ENCODE measurements around the gene CEACAM8. TPM values are rescaled to one million over a fixed set of nuclear protein-coding genes. Genes with fewer than 3 reads are reported as not detected.

CEACAM8 gene
- total RNA-seq, 4 donors from 2014 or later, result 0.32 to 1.5 TPM; not detected in 2

DNA sequence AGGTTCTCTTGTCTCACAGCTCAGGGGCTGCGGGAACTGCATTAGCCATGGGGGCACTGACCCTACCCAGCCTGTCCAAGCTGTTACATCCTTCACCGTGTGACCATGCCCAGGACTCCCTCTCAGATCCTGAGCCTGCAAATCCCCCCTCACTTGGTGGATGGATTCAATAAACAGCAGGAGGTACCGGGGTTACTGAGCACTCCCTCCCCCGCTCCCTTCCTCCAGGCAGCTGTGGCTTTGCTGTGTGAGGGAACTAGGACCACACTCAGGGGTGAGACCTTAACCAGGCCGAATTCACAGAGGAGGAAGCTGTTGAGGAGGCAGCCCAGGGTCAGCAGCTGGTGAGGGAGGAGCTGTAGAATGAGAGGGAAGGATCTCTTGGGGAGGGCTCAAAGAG, 39.4 kb downstream of the CEACAM8 start:
- Histone ChIP-seq H3K9me3 (no peaks in the 10 kb centered on the region), H3K4me3 (no peak overlapping the region), H3K36me3 (no peaks in the 10 kb centered on the region), H3K27me3 (no peaks in the 10 kb centered on the region), H3K4me1 (peaks cover 0 to 3% (median 0%) of the 10 kb centered on the region in 4 donors), H3K27ac (no peak overlapping the region)
- no peak for DNase-seq
- WGBS, 2 donors (ENCODE audit: low coverage in 1 of 2), result 41% methylated on average over 4 of the region's 5 CpGs; no CpG with 5 or more reads in 1 of the 2 donors
- TF ChIP-seq POLR2A (IDR thresholded peaks at IDR 0.05) (no peak), EP300 (IDR thresholded peaks at IDR 0.05; ENCODE audit: low read depth) (no peak), POLR2AphosphoS5 (IDR thresholded peaks at IDR 0.05) (no peak)
- TF ChIP-seq, protein P1, sequence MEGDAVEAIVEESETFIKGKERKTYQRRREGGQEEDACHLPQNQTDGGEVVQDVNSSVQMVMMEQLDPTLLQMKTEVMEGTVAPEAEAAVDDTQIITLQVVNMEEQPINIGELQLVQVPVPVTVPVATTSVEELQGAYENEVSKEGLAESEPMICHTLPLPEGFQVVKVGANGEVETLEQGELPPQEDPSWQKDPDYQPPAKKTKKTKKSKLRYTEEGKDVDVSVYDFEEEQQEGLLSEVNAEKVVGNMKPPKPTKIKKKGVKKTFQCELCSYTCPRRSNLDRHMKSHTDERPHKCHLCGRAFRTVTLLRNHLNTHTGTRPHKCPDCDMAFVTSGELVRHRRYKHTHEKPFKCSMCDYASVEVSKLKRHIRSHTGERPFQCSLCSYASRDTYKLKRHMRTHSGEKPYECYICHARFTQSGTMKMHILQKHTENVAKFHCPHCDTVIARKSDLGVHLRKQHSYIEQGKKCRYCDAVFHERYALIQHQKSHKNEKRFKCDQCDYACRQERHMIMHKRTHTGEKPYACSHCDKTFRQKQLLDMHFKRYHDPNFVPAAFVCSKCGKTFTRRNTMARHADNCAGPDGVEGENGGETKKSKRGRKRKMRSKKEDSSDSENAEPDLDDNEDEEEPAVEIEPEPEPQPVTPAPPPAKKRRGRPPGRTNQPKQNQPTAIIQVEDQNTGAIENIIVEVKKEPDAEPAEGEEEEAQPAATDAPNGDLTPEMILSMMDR (IDR thresholded peaks at IDR 0.05), result no peak
- in situ Hi-C loops (cut with MboI; ENCODE audit: low pct_ligation_motif_present in 1 of 4, low pct_unique_long_range_greater_than_20kb in 1 of 4, low sequenced_read_pairs in 3 of 4), result loop anchor here in 1 of 4 donors (10.0 kb wide), 1 partner anchor 49 kb away; no protein-coding TSS in a partner anchor
- intact Hi-C loops (cut with DNase I; ENCODE audit: low total_unique reads), result no loop called here

DNA sequence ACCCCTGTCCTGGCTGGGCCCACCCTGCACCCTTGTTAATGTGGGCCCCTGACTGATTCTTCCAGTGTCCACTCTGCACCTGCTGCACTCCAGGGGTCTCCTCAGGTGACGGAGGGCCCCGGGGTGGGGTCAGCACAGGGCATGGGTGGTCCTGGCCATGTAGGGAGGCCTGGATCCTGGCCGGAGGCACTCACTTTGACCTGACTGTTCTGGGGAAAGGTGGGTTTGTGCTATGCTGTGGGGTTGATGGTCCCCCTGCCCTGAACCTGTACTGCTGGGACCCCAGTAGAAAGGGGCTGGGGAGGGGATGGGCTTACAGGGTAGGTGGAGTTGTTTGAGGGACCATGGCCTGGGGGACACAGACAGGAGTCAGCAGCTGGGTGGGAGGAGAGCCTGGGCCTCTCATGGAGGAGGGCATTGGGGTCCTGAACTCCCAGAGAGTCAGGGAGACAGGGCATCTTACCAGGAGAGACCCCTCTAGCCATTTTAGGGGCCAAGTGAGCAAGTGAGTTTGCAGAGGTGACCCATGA, 40.6 kb downstream of the CEACAM8 start:
- Histone ChIP-seq H3K4me3 (no peak overlapping the region), H3K27me3 (no peaks in the 10 kb centered on the region), H3K4me1 (peaks cover 0 to 3% (median 0%) of the 10 kb centered on the region in 4 donors), H3K9me3 (no peaks in the 10 kb centered on the region), H3K36me3 (no peaks in the 10 kb centered on the region), H3K27ac (no peak overlapping the region)
- intact Hi-C loops (cut with DNase I; ENCODE audit: low total_unique reads), result no loop called here
- in situ Hi-C loops (cut with MboI; ENCODE audit: low pct_ligation_motif_present in 1 of 4, low pct_unique_long_range_greater_than_20kb in 1 of 4, low sequenced_read_pairs in 3 of 4), result loop anchor here in 1 of 4 donors (10.0 kb wide), 1 partner anchor 51 kb away; no protein-coding TSS in a partner anchor
- WGBS, 2 donors (ENCODE audit: low coverage in 1 of 2), result 90 to 94% methylated on average over 3 of the region's 3 CpGs
- TF ChIP-seq EP300 (IDR thresholded peaks at IDR 0.05; ENCODE audit: low read depth) (no peak), POLR2AphosphoS5 (IDR thresholded peaks at IDR 0.05) (no peak), POLR2A (IDR thresholded peaks at IDR 0.05) (no peak)
- TF ChIP-seq, protein P1 (IDR thresholded peaks at IDR 0.05), result no peak
- no peak for DNase-seq

DNA sequence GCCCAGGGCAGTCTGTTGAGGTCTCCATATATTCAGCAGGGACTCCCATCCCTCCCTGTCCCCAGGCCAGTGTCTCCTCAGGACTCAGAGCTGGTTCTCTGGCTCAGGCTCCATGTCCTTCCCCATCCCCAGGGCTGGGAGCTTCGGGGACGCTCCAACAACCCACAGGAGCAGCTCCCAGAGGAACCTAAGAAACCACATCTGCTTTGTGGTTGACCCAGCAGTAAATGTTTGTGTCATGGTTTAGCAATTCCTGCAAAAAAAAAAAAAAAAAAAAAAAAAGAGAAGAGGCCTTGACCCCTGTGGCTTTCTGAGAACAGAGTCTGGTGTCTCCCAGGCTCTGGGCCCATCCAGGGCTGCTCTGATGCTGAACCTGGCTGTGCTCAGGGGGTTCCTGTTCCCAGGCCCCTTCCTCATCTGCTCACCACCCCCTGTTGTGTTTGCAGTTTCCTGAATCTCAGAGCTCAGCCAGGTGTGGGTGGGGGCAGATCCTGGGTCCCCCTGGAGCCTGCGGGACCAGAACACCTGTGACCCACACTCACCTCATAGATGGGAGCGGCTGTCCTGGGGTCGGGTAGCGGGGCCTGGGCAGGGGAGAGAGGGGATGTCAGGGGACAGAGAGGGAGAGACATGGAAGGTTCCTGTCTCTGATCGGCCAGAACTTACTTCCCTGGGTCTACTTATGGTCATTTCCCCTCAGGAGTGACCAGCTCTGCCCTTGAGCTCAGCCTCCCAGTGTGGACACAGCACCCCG, 41.3 kb downstream of the CEACAM8 start:
- intact Hi-C loops (cut with DNase I; ENCODE audit: low total_unique reads), result no loop called here
- Histone ChIP-seq H3K27ac (no peak overlapping the region), H3K4me1 (peaks cover 0 to 3% (median 0%) of the 10 kb centered on the region in 4 donors), H3K27me3 (no peaks in the 10 kb centered on the region), H3K4me3 (no peak overlapping the region), H3K36me3 (no peaks in the 10 kb centered on the region), H3K9me3 (no peaks in the 10 kb centered on the region)
- DNase-seq, result no peak
- 75% methylated on average over 5 of the region's 8 CpGs; no CpG with 5 or more reads in 1 of the 2 donors for WGBS, 2 donors (ENCODE audit: low coverage in 1 of 2)
- TF ChIP-seq, protein P1 (IDR thresholded peaks at IDR 0.05), result no peak
- TF ChIP-seq POLR2A (IDR thresholded peaks at IDR 0.05) (no peak), POLR2AphosphoS5 (IDR thresholded peaks at IDR 0.05) (no peak), EP300 (IDR thresholded peaks at IDR 0.05; ENCODE audit: low read depth) (no peak)
- in situ Hi-C loops (cut with MboI; ENCODE audit: low pct_ligation_motif_present in 1 of 4, low pct_unique_long_range_greater_than_20kb in 1 of 4, low sequenced_read_pairs in 3 of 4), result loop anchor here in 1 of 4 donors (10.0 kb wide), 1 partner anchor 51 kb away; no protein-coding TSS in a partner anchor

All from transverse colon (tissue), 4 donors.